PC-3 (cell line): ENCODE results near the gene ENG.

Experiments used
- EZH2 ChIP-seq: fragments of 300-600 bp; sonication (generic); IDR thresholded peaks from one replicate; pipeline ENCODE4 v1.6.1; 2017; ENCODE audit warnings: antibody characterized with exemption, mild to moderate bottlenecking, low read length; ENCODE audit not compliant: unreplicated experiment
- TF ChIP-seq, protein P1 (sequence below): fragments of 300-600 bp; sonication (generic); conservative IDR thresholded peaks from 2 replicates; pipeline ENCODE4 v1.5.1; 2017; ENCODE audit warnings: antibody characterized with exemption, low read depth, mild to moderate bottlenecking, low read length

DNA sequence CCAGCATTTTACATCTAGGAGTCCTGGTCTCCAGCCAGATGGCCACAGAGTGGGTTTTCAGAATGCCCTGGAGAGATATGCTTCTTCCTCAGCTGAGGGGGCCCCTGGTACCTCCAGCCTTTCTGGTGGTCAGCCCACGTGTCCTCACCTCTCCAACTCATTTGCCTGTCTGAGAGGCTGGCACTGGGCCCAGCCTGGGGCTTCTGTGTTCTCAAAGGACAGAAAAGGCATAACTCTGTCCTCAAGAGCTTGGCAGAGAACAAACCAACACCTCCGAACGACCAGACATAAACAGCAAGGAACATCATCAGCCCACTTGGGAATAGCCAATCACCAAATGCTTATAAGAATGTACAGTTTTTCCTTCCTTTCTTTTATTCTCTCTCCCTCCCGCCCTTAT, 17.1 kb downstream of the ENG start:
- TF ChIP-seq, protein P1, sequence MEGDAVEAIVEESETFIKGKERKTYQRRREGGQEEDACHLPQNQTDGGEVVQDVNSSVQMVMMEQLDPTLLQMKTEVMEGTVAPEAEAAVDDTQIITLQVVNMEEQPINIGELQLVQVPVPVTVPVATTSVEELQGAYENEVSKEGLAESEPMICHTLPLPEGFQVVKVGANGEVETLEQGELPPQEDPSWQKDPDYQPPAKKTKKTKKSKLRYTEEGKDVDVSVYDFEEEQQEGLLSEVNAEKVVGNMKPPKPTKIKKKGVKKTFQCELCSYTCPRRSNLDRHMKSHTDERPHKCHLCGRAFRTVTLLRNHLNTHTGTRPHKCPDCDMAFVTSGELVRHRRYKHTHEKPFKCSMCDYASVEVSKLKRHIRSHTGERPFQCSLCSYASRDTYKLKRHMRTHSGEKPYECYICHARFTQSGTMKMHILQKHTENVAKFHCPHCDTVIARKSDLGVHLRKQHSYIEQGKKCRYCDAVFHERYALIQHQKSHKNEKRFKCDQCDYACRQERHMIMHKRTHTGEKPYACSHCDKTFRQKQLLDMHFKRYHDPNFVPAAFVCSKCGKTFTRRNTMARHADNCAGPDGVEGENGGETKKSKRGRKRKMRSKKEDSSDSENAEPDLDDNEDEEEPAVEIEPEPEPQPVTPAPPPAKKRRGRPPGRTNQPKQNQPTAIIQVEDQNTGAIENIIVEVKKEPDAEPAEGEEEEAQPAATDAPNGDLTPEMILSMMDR, result no peak
- no peak for TF ChIP-seq EZH2
